A673 (cell line): Measurements from ENCODE around the gene FRMD4A. TPM values are rescaled to one million over a fixed set of nuclear protein-coding genes. Genes with fewer than 3 reads are reported as not detected.

Experiments used
- BruUV-seq: library from RNA; stranded (reverse); fragments of 400-500 nt; replicated peaks from 2 replicates; lab custom pipeline; 2021; lab: Mats Ljungman, UMichigan
- CTCF ChIA-PET: fragments of 300-600 bp; sonication (Branson Sonifier 250); formaldehyde crosslinking; loops from one replicate; lab custom pipeline; 2022; ENCODE audit warnings: antibody characterized with exemption; lab: Charles Lee
- POLR2A ChIA-PET: fragments of 300-600 bp; sonication (Branson Sonifier 250); formaldehyde crosslinking; loops from one replicate; lab custom pipeline; 2022; ENCODE audit warnings: antibody characterized with exemption; ENCODE audit not compliant: low non-redundant PET; lab: Charles Lee
- DNase-seq: peaks from one replicate; pipeline ENCODE4 v3.0.0-alpha.2; 2015; ENCODE audit warnings: low spot score
- H3K27ac ChIP-seq: fragments of 200-600 bp; sonication (generic); 2 replicates; pipeline ENCODE4 v1.5.1; 2016; ENCODE audit warnings: mixed run types, low read depth, mild to moderate bottlenecking, mixed read lengths, antibody characterized with exemption, low read length; ENCODE audit not compliant: poor library complexity, severe bottlenecking
- H3K27me3 ChIP-seq: fragments of 200-600 bp; sonication (generic); replicated peaks from 2 replicates; pipeline ENCODE4 v1.6.1; 2017; ENCODE audit warnings: mixed run types, low read depth, mild to moderate bottlenecking, mixed read lengths, antibody characterized with exemption, low read length; ENCODE audit not compliant: insufficient read depth, poor library complexity
- H3K36me3 ChIP-seq: fragments of 200-600 bp; sonication (generic); 2 replicates; pipeline ENCODE4 v1.6.1; 2016; ENCODE audit warnings: mixed run types, mild to moderate bottlenecking, mixed read lengths, antibody characterized with exemption, low read length; ENCODE audit not compliant: insufficient read depth, poor library complexity, severe bottlenecking
- H3K4me1 ChIP-seq: fragments of 200-600 bp; sonication (generic); 2 replicates; pipeline ENCODE4 v1.6.1; 2017; ENCODE audit warnings: mixed run types, mild to moderate bottlenecking, mixed read lengths, antibody characterized with exemption, low read length; ENCODE audit not compliant: insufficient read depth, poor library complexity, severe bottlenecking
- H3K4me3 ChIP-seq: fragments of 200-600 bp; sonication (generic); 2 replicates; pipeline ENCODE4 v1.5.1; 2016; ENCODE audit warnings: low read depth, mixed run types, mild to moderate bottlenecking, mixed read lengths, low read length; ENCODE audit not compliant: poor library complexity, severe bottlenecking
- H3K9me3 ChIP-seq: fragments of 200-600 bp; sonication (generic); 2 replicates; pipeline ENCODE4 v1.6.1; 2016; ENCODE audit warnings: mixed run types, low read depth, mild to moderate bottlenecking, mixed read lengths, antibody characterized with exemption, low read length; ENCODE audit not compliant: poor library complexity, severe bottlenecking
- EZH2 ChIP-seq: fragments of 200-600 bp; sonication (generic); IDR thresholded peaks from 2 replicates; pipeline ENCODE4 v1.6.1; 2017; ENCODE audit warnings: borderline replicate concordance, low read depth, mild to moderate bottlenecking, mixed read lengths, antibody characterized with exemption, low read length; ENCODE audit not compliant: poor library complexity, severe bottlenecking
- intact Hi-C: fragments of 100-400 bp; cut with micrococcal nuclease; formaldehyde crosslinking; loops from one replicate; pipeline ENCODE4 v1.10.0; 2022; ENCODE audit not compliant: unreplicated experiment
- total RNA-seq: library from RNA; stranded (reverse); gene quantifications from 2 replicates; pipeline ENCODE4 v1.2.3, GENCODE V29; 2021
- TF ChIP-seq, protein P1 (sequence below): fragments of 300-800, 200-600 bp; sonication (generic); conservative IDR thresholded peaks from 2 replicates; pipeline ENCODE4 v1.5.1; 2017; ENCODE audit warnings: low read depth, mild to moderate bottlenecking, antibody characterized with exemption, low read length, moderate library complexity, mixed read lengths

The FRMD4A gene
- total RNA-seq, 1 experiment from 2014 or later, result 26.3 TPM

DNA sequence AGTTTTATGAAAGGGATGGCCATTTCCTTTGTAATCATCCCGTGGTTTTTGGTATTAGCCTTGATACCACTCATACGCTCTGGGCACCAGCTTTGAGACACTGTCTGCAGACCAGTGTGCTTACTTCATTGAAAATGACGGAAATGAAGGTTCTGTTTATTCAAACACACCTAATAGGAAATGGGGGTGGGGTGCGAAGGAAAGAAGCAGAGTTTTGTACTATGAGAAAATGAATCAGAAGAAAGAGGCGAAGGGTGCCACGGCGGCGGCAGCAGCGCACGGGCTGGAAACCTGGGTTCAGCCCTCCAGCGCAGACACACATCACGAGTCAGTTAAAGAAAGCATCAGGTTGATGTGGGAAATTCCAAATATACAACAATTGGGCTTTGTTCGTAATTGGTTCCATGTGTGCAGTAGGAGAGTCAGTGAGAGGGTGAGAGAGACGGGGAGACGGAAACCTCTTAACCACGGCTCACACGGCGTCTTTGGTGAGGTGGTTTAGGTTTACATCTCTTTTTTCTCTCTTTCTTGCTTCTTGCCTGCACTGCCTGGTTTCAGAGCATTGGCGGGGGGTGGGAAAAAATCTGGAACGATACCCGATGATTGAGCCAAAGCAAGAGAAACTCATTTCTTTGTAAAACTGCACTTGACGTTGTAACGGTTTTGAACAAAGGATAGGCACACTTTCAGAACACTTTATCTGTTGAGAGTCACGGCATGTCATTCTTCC lies 321.2 kb downstream of the FRMD4A start:
- peaks cover 12% of the 10 kb centered on the region for H3K4me1 ChIP-seq
- POLR2A ChIA-PET, result no interaction called here
- H3K36me3 ChIP-seq, result no peaks in the 10 kb centered on the region
- DNase-seq, result peak; percentile 66
- CTCF ChIA-PET, result interaction anchor here (0.5 kb wide), 1 partner anchor 88 kb away, joined by 3 read pairs; no protein-coding TSS in a partner anchor
- peak overlapping the region; percentile 51 for H3K27ac ChIP-seq
- TF ChIP-seq, protein P1, sequence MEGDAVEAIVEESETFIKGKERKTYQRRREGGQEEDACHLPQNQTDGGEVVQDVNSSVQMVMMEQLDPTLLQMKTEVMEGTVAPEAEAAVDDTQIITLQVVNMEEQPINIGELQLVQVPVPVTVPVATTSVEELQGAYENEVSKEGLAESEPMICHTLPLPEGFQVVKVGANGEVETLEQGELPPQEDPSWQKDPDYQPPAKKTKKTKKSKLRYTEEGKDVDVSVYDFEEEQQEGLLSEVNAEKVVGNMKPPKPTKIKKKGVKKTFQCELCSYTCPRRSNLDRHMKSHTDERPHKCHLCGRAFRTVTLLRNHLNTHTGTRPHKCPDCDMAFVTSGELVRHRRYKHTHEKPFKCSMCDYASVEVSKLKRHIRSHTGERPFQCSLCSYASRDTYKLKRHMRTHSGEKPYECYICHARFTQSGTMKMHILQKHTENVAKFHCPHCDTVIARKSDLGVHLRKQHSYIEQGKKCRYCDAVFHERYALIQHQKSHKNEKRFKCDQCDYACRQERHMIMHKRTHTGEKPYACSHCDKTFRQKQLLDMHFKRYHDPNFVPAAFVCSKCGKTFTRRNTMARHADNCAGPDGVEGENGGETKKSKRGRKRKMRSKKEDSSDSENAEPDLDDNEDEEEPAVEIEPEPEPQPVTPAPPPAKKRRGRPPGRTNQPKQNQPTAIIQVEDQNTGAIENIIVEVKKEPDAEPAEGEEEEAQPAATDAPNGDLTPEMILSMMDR, result no peak
- TF ChIP-seq EZH2, result no peak
- H3K9me3 ChIP-seq, result no peaks in the 10 kb centered on the region
- H3K4me3 ChIP-seq, result peak overlapping the region; percentile 40
- H3K27me3 ChIP-seq, result peaks cover 4% of the 10 kb centered on the region
- BruUV-seq, result TSS peak; percentile 22
- intact Hi-C loops, result no loop called here

DNA sequence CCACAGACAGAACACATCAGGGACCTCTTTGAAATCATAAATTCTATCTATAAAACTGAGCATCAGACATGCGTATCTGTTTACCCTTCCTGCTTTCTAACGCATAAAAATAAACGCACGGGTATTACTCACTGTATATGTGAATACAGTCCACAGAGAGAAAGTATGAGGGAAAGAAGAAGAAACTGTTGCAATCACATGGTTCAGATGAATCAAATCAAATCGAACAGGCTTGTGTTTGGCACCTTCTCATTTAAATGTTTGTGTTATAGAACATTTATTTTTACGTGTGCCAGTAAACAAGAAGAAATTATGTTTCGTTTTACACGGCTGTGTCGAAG lies 322.0 kb downstream of the FRMD4A start:
- Histone ChIP-seq H3K36me3 (no peaks in the 10 kb centered on the region), H3K27me3 (peaks cover 4% of the 10 kb centered on the region), H3K4me3 (peak overlapping the region; percentile 40), H3K9me3 (no peaks in the 10 kb centered on the region), H3K4me1 (peaks cover 12% of the 10 kb centered on the region), H3K27ac (no peak overlapping the region)
- TF ChIP-seq, protein P1, result no peak
- no peak for TF ChIP-seq EZH2
- BruUV-seq, result no TSS peak
- POLR2A ChIA-PET, result no interaction called here
- intact Hi-C loops, result no loop called here
- CTCF ChIA-PET, result interaction anchor here (0.7 kb wide), 1 partner anchor 1687 kb away, joined by 3 read pairs; no protein-coding TSS in a partner anchor
- DNase-seq, result no peak

DNA sequence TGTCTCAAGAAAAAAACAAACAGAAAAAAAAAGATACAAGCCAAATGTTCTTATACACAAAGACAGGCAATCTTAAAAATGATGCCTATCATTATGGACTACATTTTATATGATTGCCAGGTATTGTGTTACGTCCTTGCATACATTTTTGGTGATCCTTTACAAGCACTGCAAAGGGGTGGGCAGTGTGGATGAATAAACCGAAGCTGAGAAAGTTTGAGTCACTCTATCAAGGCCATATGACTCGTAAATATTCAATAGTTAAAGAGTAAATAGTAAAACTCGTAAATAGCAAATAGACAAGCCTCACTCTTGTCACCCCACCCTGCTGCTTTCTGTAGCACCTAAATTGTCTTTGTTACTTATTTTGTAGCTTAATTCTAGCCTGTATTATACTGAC lies 326.2 kb downstream of the FRMD4A start:
- TF ChIP-seq, protein P1, result no peak
- intact Hi-C loops, result no loop called here
- ChIA-PET CTCF (no interaction called here), POLR2A (no interaction called here)
- no peaks in the 10 kb centered on the region for H3K9me3 ChIP-seq
- no TSS peak for BruUV-seq
- H3K4me1 ChIP-seq, result no peaks in the 10 kb centered on the region
- no peak for DNase-seq
- peaks cover 4% of the 10 kb centered on the region for H3K27me3 ChIP-seq
- no peak overlapping the region for H3K27ac ChIP-seq
- no peak overlapping the region for H3K4me3 ChIP-seq
- no peaks in the 10 kb centered on the region for H3K36me3 ChIP-seq
